ENCODE data around the gene POLR3G. TPM values are rescaled to one million over a fixed set of nuclear protein-coding genes. Genes with fewer than 3 reads are reported as not detected.

Gene POLR3G
- polyA plus RNA-seq, 1 donor from 2014 or later = 2.8 TPM

DNA sequence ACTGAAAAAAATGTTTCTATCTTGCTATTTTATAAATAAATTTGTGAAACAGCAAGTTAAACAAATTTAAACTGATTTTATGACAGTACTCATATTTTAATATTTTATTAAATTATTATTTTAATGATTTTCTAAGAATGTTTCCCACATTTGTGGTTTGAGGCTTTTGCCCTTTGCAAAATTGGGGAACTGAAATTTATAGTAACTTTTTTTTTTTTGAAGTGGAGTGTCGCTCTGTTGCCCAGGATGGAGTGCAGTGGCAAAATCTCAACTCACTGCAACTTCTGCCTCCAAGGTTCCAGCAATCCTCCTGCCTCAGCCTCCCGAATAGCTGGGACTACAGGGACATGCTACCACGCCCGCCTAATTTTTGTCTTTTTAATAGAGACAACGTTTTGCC, 76.7 kb downstream of the POLR3G start:
- Mint-ChIP-seq H3K36me3 (peaks cover 2% of the 10 kb centered on the region), H3K27ac (peak overlapping the region in 1 of 3 donors; percentile 14), H3K4me3 (no peak overlapping the region), H3K27me3 (peaks cover 20% of the 10 kb centered on the region), H3K9me3 (no peaks in the 10 kb centered on the region), H3K4me1 (peaks cover 0 to 7% (median 3%) of the 10 kb centered on the region in 3 donors)

- H3K36me3 Mint-ChIP-seq = peaks cover 2% of the 10 kb centered on the region
- no peak overlapping the region for H3K4me3 Mint-ChIP-seq
- H3K9me3 Mint-ChIP-seq = no peaks in the 10 kb centered on the region
- H3K27ac Mint-ChIP-seq = no peak overlapping the region
- peaks cover 32% of the 10 kb centered on the region for H3K27me3 Mint-ChIP-seq
- H3K4me1 Mint-ChIP-seq = peaks cover 4 to 12% (median 6%) of the 10 kb centered on the region in 3 donors
These were observed 79.0 kb downstream of the POLR3G start for GRCh38 chr5:90553711-90554110.

GRCh38 chr5:90554358-90555006, 79.8 kb downstream of the POLR3G start:
- no peak overlapping the region for H3K27ac Mint-ChIP-seq
- peaks cover 34% of the 10 kb centered on the region for H3K27me3 Mint-ChIP-seq
- no peaks in the 10 kb centered on the region for H3K9me3 Mint-ChIP-seq
- no peak overlapping the region for H3K4me3 Mint-ChIP-seq
- H3K36me3 Mint-ChIP-seq = peaks cover 2% of the 10 kb centered on the region
- peaks cover 4 to 15% (median 7%) of the 10 kb centered on the region in 3 donors for H3K4me1 Mint-ChIP-seq

GRCh38 chr5:90555666-90556065, 81.0 kb downstream of the POLR3G start:
- H3K36me3 Mint-ChIP-seq = peaks cover 2% of the 10 kb centered on the region
- H3K4me1 Mint-ChIP-seq = peaks cover 4 to 15% (median 7%) of the 10 kb centered on the region in 3 donors
- peaks cover 32% of the 10 kb centered on the region for H3K27me3 Mint-ChIP-seq
- no peak overlapping the region for H3K27ac Mint-ChIP-seq
- H3K4me3 Mint-ChIP-seq = no peak overlapping the region
- H3K9me3 Mint-ChIP-seq = no peaks in the 10 kb centered on the region

- H3K27me3 Mint-ChIP-seq = peaks cover 40% of the 10 kb centered on the region
- H3K4me3 Mint-ChIP-seq = no peak overlapping the region
- peaks cover 4 to 9% (median 4%) of the 10 kb centered on the region in 3 donors for H3K4me1 Mint-ChIP-seq
These were observed 82.7 kb downstream of the POLR3G start for GRCh38 chr5:90557391-90557790.

DNA sequence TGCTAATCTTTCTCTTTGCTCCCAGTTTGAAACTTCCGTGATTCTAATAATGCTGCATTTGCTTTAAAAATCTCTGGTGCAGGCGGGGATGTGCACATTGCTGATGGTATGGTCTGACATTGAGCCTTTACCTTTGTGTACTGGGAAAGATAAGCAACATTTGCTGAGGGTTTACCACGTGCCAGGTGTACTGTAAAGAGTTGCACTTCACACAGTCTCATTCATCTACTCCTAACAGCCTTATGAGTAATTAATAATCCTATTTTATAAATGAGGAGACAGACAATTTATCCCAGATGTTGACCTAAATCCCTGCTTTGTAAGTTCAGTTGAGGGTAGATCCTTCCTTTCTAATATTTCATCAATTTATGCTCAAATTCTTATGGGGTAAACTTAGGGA, 83.2 kb downstream of the POLR3G start:
- peaks cover 4 to 9% (median 4%) of the 10 kb centered on the region in 3 donors for H3K4me1 Mint-ChIP-seq
- peaks cover 38% of the 10 kb centered on the region for H3K27me3 Mint-ChIP-seq
- H3K27ac Mint-ChIP-seq = no peak overlapping the region
- no peaks in the 10 kb centered on the region for H3K9me3 Mint-ChIP-seq
- H3K36me3 Mint-ChIP-seq = peaks cover 2% of the 10 kb centered on the region
- peak overlapping the region in 2 of 4 donors; percentile 47 to 78 for H3K4me3 Mint-ChIP-seq

More at GRCh38 chr5:90557391-90557790, 82.7 kb downstream of the POLR3G start:
- no peaks in the 10 kb centered on the region for H3K9me3 Mint-ChIP-seq
- H3K27ac Mint-ChIP-seq = no peak overlapping the region
- peaks cover 2% of the 10 kb centered on the region for H3K36me3 Mint-ChIP-seq

- Mint-ChIP-seq H3K4me1 (peaks cover 4 to 9% (median 4%) of the 10 kb centered on the region in 3 donors), H3K36me3 (peaks cover 2% of the 10 kb centered on the region), H3K27ac (no peak within 1 kb of the TSS), H3K27me3 (peaks cover 36% of the 10 kb centered on the region), H3K4me3 (peak within 1 kb of the TSS in 3 of 4 donors; percentile 54 to 81 (median 78)), H3K9me3 (no peaks in the 10 kb centered on the region)
These were observed 83.9 kb downstream of the POLR3G start, which contains the start of gene ADGRV1 for GRCh38 chr5:90558344-90559192. ADGRV1 (plus strand) TSS chr5:90558797; CDS start chr5:90558896, 99 bp downstream.

GRCh38 chr5:90560771-90561170, 86.1 kb downstream of the POLR3G start:
- no peak overlapping the region for H3K4me3 Mint-ChIP-seq
- H3K4me1 Mint-ChIP-seq = peaks cover 4 to 9% (median 4%) of the 10 kb centered on the region in 3 donors
- peaks cover 2% of the 10 kb centered on the region for H3K36me3 Mint-ChIP-seq
- H3K27ac Mint-ChIP-seq = no peak overlapping the region
- peaks cover 36% of the 10 kb centered on the region for H3K27me3 Mint-ChIP-seq
- H3K9me3 Mint-ChIP-seq = no peaks in the 10 kb centered on the region

GRCh38 chr5:90561766-90562165, 87.1 kb downstream of the POLR3G start:
- Mint-ChIP-seq H3K4me1 (peaks cover 4 to 9% (median 4%) of the 10 kb centered on the region in 3 donors), H3K27me3 (peaks cover 31% of the 10 kb centered on the region), H3K27ac (no peak overlapping the region), H3K4me3 (no peak overlapping the region), H3K36me3 (peaks cover 2% of the 10 kb centered on the region), H3K9me3 (no peaks in the 10 kb centered on the region)

DNA sequence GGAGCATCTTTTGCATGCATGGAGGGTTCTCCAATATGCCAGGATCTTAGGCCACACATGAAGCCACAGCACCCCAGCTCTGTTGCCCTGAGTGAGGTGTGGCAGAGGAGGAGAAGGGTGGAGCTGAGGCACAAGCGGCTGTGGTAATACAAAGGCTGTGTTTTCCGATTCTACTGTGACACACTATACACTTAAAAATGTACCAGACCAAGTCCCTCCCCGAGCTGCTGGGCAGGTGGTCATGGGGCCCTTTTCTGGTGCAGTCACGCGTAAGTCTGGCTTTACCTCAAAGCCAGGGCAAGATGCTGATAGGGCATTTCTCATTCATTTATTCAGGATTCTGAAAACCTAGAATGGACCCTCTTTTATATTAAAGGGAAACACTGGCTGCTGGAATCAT, 87.7 kb downstream of the POLR3G start:
- peaks cover 29% of the 10 kb centered on the region for H3K27me3 Mint-ChIP-seq
- peaks cover 2% of the 10 kb centered on the region for H3K36me3 Mint-ChIP-seq
- no peak overlapping the region for H3K4me3 Mint-ChIP-seq

GRCh38 chr5:90563108-90563507, 88.4 kb downstream of the POLR3G start:
- Mint-ChIP-seq H3K4me3 (no peak overlapping the region), H3K9me3 (no peaks in the 10 kb centered on the region), H3K27me3 (peaks cover 24% of the 10 kb centered on the region)

More for the DNA sequence above, 87.7 kb downstream of the POLR3G start:
- Mint-ChIP-seq H3K27ac (no peak overlapping the region), H3K4me1 (peaks cover 4 to 9% (median 4%) of the 10 kb centered on the region in 3 donors), H3K9me3 (no peaks in the 10 kb centered on the region)

More at GRCh38 chr5:90563108-90563507, 88.4 kb downstream of the POLR3G start:
- peaks cover 3 to 6% (median 3%) of the 10 kb centered on the region in 3 donors for H3K4me1 Mint-ChIP-seq
- H3K27ac Mint-ChIP-seq = no peak overlapping the region
- peaks cover 2% of the 10 kb centered on the region for H3K36me3 Mint-ChIP-seq

Other genes with a start within 250 kb of the POLR3G start
- gene CETN3, start 65.1 kb upstream of the POLR3G start, polyA plus RNA-seq = 24.6 TPM
- gene MBLAC2, start 93 bp upstream of the POLR3G start, polyA plus RNA-seq = 3.7 TPM
- gene LYSMD3, start 54.7 kb downstream of the POLR3G start, polyA plus RNA-seq = 8.2 TPM
- gene ADGRV1, start 83.9 kb downstream of the POLR3G start, polyA plus RNA-seq = not detected

All from IgD-negative memory B cell (primary cell).